SK-N-SH treated with all-trans-retinoic acid at 6 μM for 48 hours (cell line): Measurements from ENCODE around the gene PLCB4.

Experiments
- ESRRG ChIP-seq: fragments of 250-450 bp; sonication (Bioruptor Pico); IDR thresholded peaks from 2 replicates; pipeline ENCODE4 v1.6.1; 2021; ENCODE audit warnings: mild to moderate bottlenecking
- GLIS3 ChIP-seq: fragments of 250-450 bp; sonication (Bioruptor Pico); IDR thresholded peaks from 2 replicates; pipeline ENCODE4 v1.5.0; 2020; ENCODE audit warnings: mild to moderate bottlenecking, moderate library complexity
- OSR1 ChIP-seq: fragments of 250-450 bp; sonication (Bioruptor Pico); IDR thresholded peaks from 2 replicates; pipeline ENCODE4 v1.8.0; 2022; ENCODE audit warnings: moderate library complexity, mild to moderate bottlenecking, inconsistent platforms
- PATZ1 ChIP-seq: fragments of 250-450 bp; sonication (Bioruptor Pico); IDR thresholded peaks from 2 replicates; pipeline ENCODE4 v1.8.0; 2020; ENCODE audit warnings: mild to moderate bottlenecking, moderate library complexity, borderline replicate concordance
- SNAI2 ChIP-seq: fragments of 250-450 bp; sonication (Bioruptor Pico); IDR thresholded peaks from 2 replicates; pipeline ENCODE4 v1.5.0; 2020; ENCODE audit warnings: mild to moderate bottlenecking, moderate library complexity
- ZFP3 ChIP-seq: fragments of 250-450 bp; sonication (Bioruptor Pico); IDR thresholded peaks from 2 replicates; pipeline ENCODE4 v1.5.0; 2020; ENCODE audit warnings: mild to moderate bottlenecking, moderate library complexity
- TF ChIP-seq, protein P1 (sequence below): fragments of 250-450 bp; sonication (Bioruptor Pico); IDR thresholded peaks from 2 replicates; pipeline ENCODE4 v1.8.0; 2021; ENCODE audit warnings: low read depth, mild to moderate bottlenecking, moderate library complexity, borderline replicate concordance
- TF ChIP-seq, protein P2 (sequence below): fragments of 250-450 bp; sonication (Bioruptor Pico); IDR thresholded peaks from 2 replicates; pipeline ENCODE4 v1.5.1; 2020; ENCODE audit warnings: low read depth, mild to moderate bottlenecking, moderate library complexity

GRCh38 chr20:9040863-9041524 is 27.9 kb upstream of the PLCB4 start:
- TF ChIP-seq PATZ1 (no peak), ZFP3 (CRISPR knock-in tag) (no peak), GLIS3 (CRISPR knock-in tag) (no peak), OSR1 (CRISPR knock-in tag) (no peak), ESRRG (CRISPR knock-in tag) (no peak), SNAI2 (CRISPR knock-in tag) (no peak)
- TF ChIP-seq, protein P1, sequence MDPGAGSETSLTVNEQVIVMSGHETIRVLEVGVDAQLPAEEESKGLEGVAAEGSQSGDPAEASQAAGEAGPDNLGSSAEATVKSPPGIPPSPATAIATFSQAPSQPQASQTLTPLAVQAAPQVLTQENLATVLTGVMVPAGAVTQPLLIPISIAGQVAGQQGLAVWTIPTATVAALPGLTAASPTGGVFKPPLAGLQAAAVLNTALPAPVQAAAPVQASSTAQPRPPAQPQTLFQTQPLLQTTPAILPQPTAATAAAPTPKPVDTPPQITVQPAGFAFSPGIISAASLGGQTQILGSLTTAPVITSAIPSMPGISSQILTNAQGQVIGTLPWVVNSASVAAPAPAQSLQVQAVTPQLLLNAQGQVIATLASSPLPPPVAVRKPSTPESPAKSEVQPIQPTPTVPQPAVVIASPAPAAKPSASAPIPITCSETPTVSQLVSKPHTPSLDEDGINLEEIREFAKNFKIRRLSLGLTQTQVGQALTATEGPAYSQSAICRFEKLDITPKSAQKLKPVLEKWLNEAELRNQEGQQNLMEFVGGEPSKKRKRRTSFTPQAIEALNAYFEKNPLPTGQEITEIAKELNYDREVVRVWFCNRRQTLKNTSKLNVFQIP (CRISPR knock-in tag) = no peak
- TF ChIP-seq, protein P2, sequence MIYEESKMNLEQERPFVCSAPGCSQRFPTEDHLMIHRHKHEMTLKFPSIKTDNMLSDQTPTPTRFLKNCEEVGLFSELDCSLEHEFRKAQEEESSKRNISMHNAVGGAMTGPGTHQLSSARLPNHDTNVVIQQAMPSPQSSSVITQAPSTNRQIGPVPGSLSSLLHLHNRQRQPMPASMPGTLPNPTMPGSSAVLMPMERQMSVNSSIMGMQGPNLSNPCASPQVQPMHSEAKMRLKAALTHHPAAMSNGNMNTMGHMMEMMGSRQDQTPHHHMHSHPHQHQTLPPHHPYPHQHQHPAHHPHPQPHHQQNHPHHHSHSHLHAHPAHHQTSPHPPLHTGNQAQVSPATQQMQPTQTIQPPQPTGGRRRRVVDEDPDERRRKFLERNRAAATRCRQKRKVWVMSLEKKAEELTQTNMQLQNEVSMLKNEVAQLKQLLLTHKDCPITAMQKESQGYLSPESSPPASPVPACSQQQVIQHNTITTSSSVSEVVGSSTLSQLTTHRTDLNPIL = no peak
